A549 (cell line): ENCODE results near the gene CUL4A.

Experiments used
- CHD2 ChIP-seq: fragments of 150-350 bp; IDR thresholded peaks from 2 replicates; pipeline ENCODE4 v1.6.1; 2014; ENCODE audit warnings: low read length; ENCODE audit not compliant: partially characterized antibody
- CHD4 ChIP-seq: fragments of 200-600 bp; sonication (generic); IDR thresholded peaks from 2 replicates; pipeline ENCODE4 v1.6.1; 2016; ENCODE audit warnings: antibody characterized with exemption, mild to moderate bottlenecking, borderline replicate concordance
- CTCF ChIP-seq: fragments of >200 bp; sonication (Bioruptor Twin); formaldehyde crosslinking; IDR thresholded peaks from 3 replicates; pipeline ENCODE4 v1.5.1; 2016
- EP300 ChIP-seq, 2 experiments: fragments of >200 bp; sonication (Bioruptor Twin); formaldehyde crosslinking; IDR thresholded peaks; 2 replicates in 1 of 2; 3 replicates in 1 of 2; pipeline ENCODE4 v1.6.1; 2016 to 2017
- JUN ChIP-seq, 2 experiments: fragments of >200 bp; sonication (Bioruptor Twin); formaldehyde crosslinking; IDR thresholded peaks; 2 replicates in 1 of 2; 3 replicates in 1 of 2; pipeline ENCODE4 v1.6.1; 2016 to 2017
- MAFK ChIP-seq: fragments of 450-650 bp; IDR thresholded peaks from 2 replicates; pipeline ENCODE4 v1.6.1; 2014; ENCODE audit not compliant: partially characterized antibody
- MYC ChIP-seq: IDR thresholded peaks from 2 replicates; pipeline ENCODE4 v1.6.1; 2012; ENCODE audit warnings: mild to moderate bottlenecking, inconsistent platforms, low read length, improper control_type of control experiment, borderline replicate concordance
- NPAS2 ChIP-seq: fragments of 250-450 bp; sonication (Bioruptor Pico); IDR thresholded peaks from 2 replicates; pipeline ENCODE4 v1.8.0; 2022; ENCODE audit warnings: mild to moderate bottlenecking, moderate library complexity, borderline replicate concordance
- POLR2A ChIP-seq: IDR thresholded peaks from 2 replicates; pipeline ENCODE4 v1.6.1; 2012; ENCODE audit warnings: mild to moderate bottlenecking, low read length
- RAD21 ChIP-seq, 2 experiments: fragments of >200 bp in 1 of 2; sonication (Bioruptor Twin) in 1 of 2; formaldehyde crosslinking in 1 of 2; IDR thresholded peaks in 1 of 2; conservative IDR thresholded peaks in 1 of 2; 2 replicates in 1 of 2; 3 replicates in 1 of 2; pipeline ENCODE4 v1.6.1; 2012 to 2018; ENCODE audit warnings: inconsistent platforms in 1 of 2
- RFX5 ChIP-seq: fragments of 450-650 bp; IDR thresholded peaks from 2 replicates; pipeline ENCODE4 v1.7.1; 2014; ENCODE audit warnings: antibody characterized with exemption, mild to moderate bottlenecking, moderate library complexity
- ZFP36 ChIP-seq: fragments of 450-650 bp; IDR thresholded peaks from 2 replicates; pipeline ENCODE4 v1.6.1; 2014; ENCODE audit warnings: borderline replicate concordance; ENCODE audit not compliant: partially characterized antibody
- TF ChIP-seq, protein P1 (sequence below): fragments of 450-650 bp; IDR thresholded peaks from 2 replicates; pipeline ENCODE4 v1.6.1; 2014; ENCODE audit warnings: antibody characterized with exemption

- no peak for TF ChIP-seq CTCF
- TF ChIP-seq EP300 (IDR thresholded peaks at IDR 0.05), result no peak
- TF ChIP-seq CHD4, result no peak
- TF ChIP-seq POLR2A, result no peak
- no peak for TF ChIP-seq RAD21 (conservative IDR thresholded peaks at IDR 0.05 in 1 of 2, IDR thresholded peaks at IDR 0.05 in 1 of 2)
- no peak for TF ChIP-seq NPAS2 (CRISPR knock-in tag)
- TF ChIP-seq MYC, result no peak
- no peak for TF ChIP-seq MAFK
- TF ChIP-seq, protein P1, sequence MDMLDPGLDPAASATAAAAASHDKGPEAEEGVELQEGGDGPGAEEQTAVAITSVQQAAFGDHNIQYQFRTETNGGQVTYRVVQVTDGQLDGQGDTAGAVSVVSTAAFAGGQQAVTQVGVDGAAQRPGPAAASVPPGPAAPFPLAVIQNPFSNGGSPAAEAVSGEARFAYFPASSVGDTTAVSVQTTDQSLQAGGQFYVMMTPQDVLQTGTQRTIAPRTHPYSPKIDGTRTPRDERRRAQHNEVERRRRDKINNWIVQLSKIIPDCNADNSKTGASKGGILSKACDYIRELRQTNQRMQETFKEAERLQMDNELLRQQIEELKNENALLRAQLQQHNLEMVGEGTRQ, result no peak
- no peak for TF ChIP-seq RFX5
- TF ChIP-seq ZFP36, result no peak
- TF ChIP-seq CHD2, result no peak
- TF ChIP-seq JUN (IDR thresholded peaks at IDR 0.05), result no peak
Observed at GRCh38 chr13:113161433-113161832, 48.0 kb upstream of the CUL4A start.
